ENCODE measurements around the gene CGN.
"Not testable (repeated sequence)": the region's sequence is repeated elsewhere in the genome, so short reads cannot be mapped to it uniquely, and the experiment has no call there.

Gene CGN

GRCh38 chr1:151519667-151520066, 8.5 kb downstream of the CGN start:
- TF ChIP-seq CTCF (IDR thresholded peaks at IDR 0.05; ENCODE audit: borderline replicate concordance, insufficient read depth, low read depth, low read length), result no peak
- H3K4me3 ChIP-seq (ENCODE audit: low read depth, low read length), result no peak overlapping the region

- TF ChIP-seq CTCF (IDR thresholded peaks at IDR 0.05; ENCODE audit: borderline replicate concordance, insufficient read depth, low read depth, low read length), result peak; percentile 25; the same call in 1 of the 2 replicates
- no peak overlapping the region for H3K4me3 ChIP-seq (ENCODE audit: low read depth, low read length)
These were observed 9.2 kb downstream of the CGN start for GRCh38 chr1:151520359-151520758.

- not testable (repeated sequence) for H3K4me3 ChIP-seq (ENCODE audit: low read depth, low read length)
These were observed 11.2 kb downstream of the CGN start for GRCh38 chr1:151522427-151522826.

GRCh38 chr1:151523326-151523725, 12.1 kb downstream of the CGN start:
- no peak for TF ChIP-seq CTCF (IDR thresholded peaks at IDR 0.05; ENCODE audit: borderline replicate concordance, insufficient read depth, low read depth, low read length)
- no peak overlapping the region for H3K4me3 ChIP-seq (ENCODE audit: low read depth, low read length)

- TF ChIP-seq CTCF (IDR thresholded peaks at IDR 0.05; ENCODE audit: borderline replicate concordance, insufficient read depth, low read depth, low read length), result no peak
- H3K4me3 ChIP-seq (ENCODE audit: low read depth, low read length), result no peak overlapping the region
These were observed 13.5 kb downstream of the CGN start for GRCh38 chr1:151524736-151525135.

- no peak overlapping the region for H3K4me3 ChIP-seq (ENCODE audit: low read depth, low read length)
- TF ChIP-seq CTCF (IDR thresholded peaks at IDR 0.05; ENCODE audit: borderline replicate concordance, insufficient read depth, low read depth, low read length), result no peak
These were observed 15.7 kb downstream of the CGN start for GRCh38 chr1:151526735-151527525.

- H3K4me3 ChIP-seq (ENCODE audit: low read depth, low read length), result no peak overlapping the region
- no peak for TF ChIP-seq CTCF (IDR thresholded peaks at IDR 0.05; ENCODE audit: borderline replicate concordance, insufficient read depth, low read depth, low read length)
These were observed 18.1 kb downstream of the CGN start for GRCh38 chr1:151529211-151529702.

All from GM12875 (cell line).